Small intestine (tissue), 7 donors: ENCODE data around the gene NSFL1C. TPM values are rescaled to one million over a fixed set of nuclear protein-coding genes. Genes with fewer than 3 reads are reported as not detected.

Experiments used
- DNase-seq, 2 donors: peaks; one replicate each; pipeline versions ENCODE4 v3.0.0 to v3.0.0-alpha.2; 2013
- FAIRE-seq: peaks from 2 replicates; lab custom pipeline; 2012; peaks lifted over from hg19 to GRCh38; lab: Jason Lieb, UNC
- H3K27ac ChIP-seq, 3 donors: one replicate each; pipeline ENCODE4 v1.5.1; 2013; ENCODE audit warnings: low read length in 2 of 3, mild to moderate bottlenecking in 2 of 3, control low read depth in 1 of 3, inconsistent platforms in 1 of 3, low read depth in 1 of 3, moderate library complexity in 1 of 3
- H3K27me3 ChIP-seq, 3 donors: one replicate each; pipeline ENCODE4 v1.6.1; 2013; ENCODE audit warnings: low read length in 3 of 3, inconsistent platforms in 1 of 3; ENCODE audit not compliant: control insufficient read depth in 3 of 3, insufficient read depth in 3 of 3
- H3K36me3 ChIP-seq, 3 donors: one replicate each; pipeline ENCODE4 v1.6.1; 2013; ENCODE audit warnings: low read length in 3 of 3, inconsistent platforms in 1 of 3, low read depth in 1 of 3, mild to moderate bottlenecking in 1 of 3, moderate library complexity in 1 of 3; ENCODE audit not compliant: control insufficient read depth in 3 of 3, insufficient read depth in 2 of 3
- H3K4me1 ChIP-seq, 3 donors: one replicate each; pipeline ENCODE4 v1.6.1; 2013; ENCODE audit warnings: low read length in 2 of 3, inconsistent platforms in 1 of 3, low read depth in 1 of 3, mild to moderate bottlenecking in 1 of 3, moderate library complexity in 1 of 3; ENCODE audit not compliant: control insufficient read depth in 3 of 3, insufficient read depth in 2 of 3
- H3K4me3 ChIP-seq, 3 donors: one replicate each; pipeline ENCODE4 v1.5.1; 2013; ENCODE audit warnings: low read length in 3 of 3, control low read depth in 1 of 3, inconsistent platforms in 1 of 3, low read depth in 1 of 3, mild to moderate bottlenecking in 1 of 3, moderate library complexity in 1 of 3
- H3K9me3 ChIP-seq, 2 donors: one replicate each; pipeline ENCODE4 v1.6.1; 2013; ENCODE audit warnings: low read depth in 1 of 2, low read length in 1 of 2; ENCODE audit not compliant: control insufficient read depth in 2 of 2, insufficient read depth in 1 of 2
- WGBS, 3 donors: extraction: QIAGEN DNeasy Blood & Tissue Kit; methylation state at CpG; one replicate each; pipeline ENCODE4 v1.1.7; 2013; 5-methylcytosine and 5-hydroxymethylcytosine counted together
- polyA plus RNA-seq, 4 donors: library from polyadenylated mRNA; stranded (reverse) in 3 of 4; unstranded in 1 of 4; fragments of 200-250 nt in 3 of 4; fragments of 120-200 nt in 1 of 4; gene quantifications; one replicate each; pipeline versions ENCODE4 v1.2.1 to v1.2.3, GENCODE V29; 2013
- donor health status: healthy with polysubstance abuse.
- donor health status: control.
- donor health status: control.
- donor health status: Bipolar disorder and iron deficiency.
- donor health status: healthy.

Gene NSFL1C
- polyA plus RNA-seq, 4 donors, result 44.7 to 73.1 (median 54.0) TPM

DNA sequence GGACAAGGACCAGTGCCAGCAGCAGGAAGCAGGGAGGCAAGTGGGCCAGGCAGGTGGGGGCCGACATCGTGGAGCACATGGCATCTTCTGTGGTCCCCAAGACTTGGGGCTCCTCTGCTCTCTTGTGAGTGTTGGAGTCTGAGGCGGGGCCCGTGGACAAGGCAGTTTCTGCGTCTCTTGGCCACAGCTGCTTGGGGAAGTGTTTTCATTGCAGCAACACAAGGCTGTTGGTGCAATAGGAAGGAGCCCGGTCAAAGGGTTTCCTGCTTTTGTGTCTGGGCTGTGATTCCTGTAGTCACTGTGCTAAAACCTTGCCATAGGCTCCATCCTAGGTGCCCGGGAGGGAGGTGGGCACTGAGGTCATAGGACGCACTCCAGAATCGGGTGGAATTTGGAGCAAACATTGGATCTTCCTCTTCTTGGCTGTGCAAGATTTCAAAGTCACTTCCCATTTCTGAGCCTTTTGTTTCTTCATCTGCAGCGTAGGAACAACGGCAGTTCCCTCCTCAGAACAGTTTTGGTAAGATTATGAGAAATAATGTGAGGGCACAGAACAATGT is 24.7 kb upstream of the NSFL1C start, which contains the start of gene SIRPB2:
Gene SIRPB2 (minus strand): TSS at position 140 of the 560 bp plus-strand sequence. CDS start 61 bp downstream, at position 79.
- Histone ChIP-seq H3K9me3 (no peaks in the 10 kb centered on the region), H3K36me3 (no peaks in the 10 kb centered on the region), H3K27ac (peak within 1 kb of the TSS in 1 of 3 donors; percentile 43), H3K4me1 (no peaks in the 10 kb centered on the region), H3K27me3 (peaks cover 0 to 11% (median 5%) of the 10 kb centered on the region in 3 donors), H3K4me3 (no peak within 1 kb of the TSS)
- FAIRE-seq (no peak), DNase-seq (no peak)
- WGBS, 3 donors, result 58 to 70% (median 61%) methylated on average over 11 of the region's 11 CpGs

DNA sequence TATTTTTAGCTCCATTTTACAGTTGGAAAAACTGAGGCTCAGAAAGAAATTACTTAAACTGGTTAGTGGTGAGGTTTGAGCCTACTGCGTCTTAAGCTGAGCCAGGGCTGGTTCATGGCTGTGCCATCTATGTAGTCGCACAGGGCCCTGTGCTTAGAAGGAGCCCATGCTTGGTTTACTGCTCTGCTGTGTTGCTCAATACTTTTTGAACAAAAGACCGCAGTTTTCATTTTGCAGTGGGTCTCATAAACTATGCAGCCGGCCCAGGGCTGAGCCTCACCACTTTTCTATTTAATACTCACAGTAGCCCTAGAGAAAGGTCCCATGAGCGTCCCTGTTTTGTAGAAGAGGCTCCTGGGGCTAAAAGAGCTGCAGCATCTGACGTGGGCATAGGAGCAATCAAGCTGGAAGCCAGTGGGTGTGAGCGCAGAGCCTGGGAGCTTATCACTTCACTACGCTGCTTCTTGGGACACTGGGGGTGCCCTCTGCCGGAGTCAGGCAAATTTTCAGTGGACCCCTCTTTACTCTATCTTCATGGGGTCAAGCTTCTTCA is 24.1 kb upstream of the NSFL1C start:
- no peak for DNase-seq
- 83 to 86% (median 83%) methylated on average over 9 of the region's 9 CpGs for WGBS, 3 donors
- peak overlapping the region in 1 of 3 donors; percentile 43 for H3K27ac ChIP-seq
- H3K27me3 ChIP-seq, result peaks cover 0 to 11% (median 5%) of the 10 kb centered on the region in 3 donors
- H3K9me3 ChIP-seq, result no peaks in the 10 kb centered on the region
- no peak overlapping the region for H3K4me3 ChIP-seq
- no peaks in the 10 kb centered on the region for H3K4me1 ChIP-seq
- FAIRE-seq, result no peak
- no peaks in the 10 kb centered on the region for H3K36me3 ChIP-seq

DNA sequence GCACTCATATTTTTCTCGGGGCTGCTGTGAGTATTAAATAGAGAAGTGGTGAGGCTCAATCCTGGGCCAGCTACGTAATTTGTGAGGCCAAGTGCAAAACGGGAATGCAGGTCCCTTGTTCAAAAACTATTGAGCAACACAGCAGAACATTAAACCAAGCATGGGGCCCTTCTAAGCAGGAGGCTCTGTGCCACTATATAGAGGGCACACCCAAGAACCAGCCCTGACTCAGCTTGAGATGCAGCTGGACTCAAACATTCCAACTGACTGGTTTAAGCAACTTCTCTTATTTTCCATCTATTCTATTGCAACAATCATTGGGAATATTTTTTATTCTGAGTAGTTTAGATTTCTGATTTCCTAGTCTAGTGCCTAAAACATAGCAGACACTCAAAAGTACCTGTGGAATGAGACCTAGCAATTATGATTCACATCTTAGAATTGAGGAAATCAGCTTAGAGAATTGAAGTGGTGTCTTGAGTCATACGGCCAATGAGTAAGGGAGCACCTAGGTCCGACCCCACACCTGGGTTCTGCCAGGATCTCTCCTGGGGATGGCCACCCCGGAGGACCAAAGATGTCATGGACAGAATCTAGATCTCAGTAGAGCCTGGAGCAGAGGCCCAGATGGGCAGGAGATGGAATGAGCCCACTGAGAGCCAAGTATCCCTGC is 23.3 kb upstream of the NSFL1C start:
- DNase-seq, result no peak
- 63 to 68% (median 66%) methylated on average over 6 of the region's 6 CpGs for WGBS, 3 donors
- H3K4me1 ChIP-seq, result no peaks in the 10 kb centered on the region
- peak overlapping the region in 1 of 3 donors; percentile 39 for H3K27ac ChIP-seq
- H3K36me3 ChIP-seq, result no peaks in the 10 kb centered on the region
- no peak overlapping the region for H3K4me3 ChIP-seq
- peaks cover 0 to 11% (median 5%) of the 10 kb centered on the region in 3 donors for H3K27me3 ChIP-seq
- no peaks in the 10 kb centered on the region for H3K9me3 ChIP-seq
- no peak for FAIRE-seq

DNA sequence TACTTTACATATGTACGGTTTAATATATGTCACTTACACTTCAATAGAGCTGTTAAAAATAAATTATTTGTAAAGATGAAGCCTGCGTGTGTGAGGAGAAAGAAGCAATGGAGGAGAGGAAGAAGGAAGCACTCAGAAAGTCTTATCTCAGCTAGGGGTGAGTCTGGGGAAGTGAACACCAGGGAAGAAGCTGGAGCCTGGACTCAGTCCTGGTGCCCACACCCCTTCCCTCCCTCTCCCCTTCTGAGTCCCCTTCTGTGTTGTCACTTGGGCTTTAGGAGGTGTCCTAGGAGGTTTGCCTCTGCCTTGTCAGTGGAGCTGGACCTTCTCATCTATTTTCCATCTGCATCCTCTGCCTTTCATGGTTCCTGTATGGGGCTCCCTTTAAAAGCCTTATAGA is 22.7 kb upstream of the NSFL1C start:
- no peak for DNase-seq
- FAIRE-seq, result no peak
- H3K27ac ChIP-seq, result no peak overlapping the region
- peaks cover 0 to 7% (median 5%) of the 10 kb centered on the region in 3 donors for H3K27me3 ChIP-seq
- H3K4me3 ChIP-seq, result no peak overlapping the region
- H3K36me3 ChIP-seq, result no peaks in the 10 kb centered on the region
- no peaks in the 10 kb centered on the region for H3K9me3 ChIP-seq
- 76 to 86% (median 78%) methylated on average over 2 of the region's 2 CpGs for whole genome bisulfite sequencing, 3 donors
- H3K4me1 ChIP-seq, result no peaks in the 10 kb centered on the region

DNA sequence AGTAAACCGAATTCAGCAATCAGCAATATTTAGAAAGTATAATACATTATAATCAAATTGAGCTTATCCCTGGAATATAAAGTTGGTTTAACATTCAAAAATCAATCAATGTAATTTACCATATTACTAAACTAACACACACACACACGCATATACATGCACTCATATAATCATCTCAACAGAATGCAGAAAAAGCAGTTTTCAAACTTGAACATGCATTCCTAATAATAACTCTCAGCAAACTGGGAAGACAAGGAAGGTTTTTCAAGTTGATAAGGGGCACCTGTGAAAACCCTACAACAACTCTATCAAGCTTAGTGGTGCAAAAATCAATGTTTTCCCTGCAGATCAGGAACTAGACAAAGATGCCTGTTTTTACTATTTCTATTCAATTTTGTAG is 19.9 kb upstream of the NSFL1C start:
- FAIRE-seq, result no peak
- H3K4me3 ChIP-seq, result no peak overlapping the region
- H3K9me3 ChIP-seq, result no peaks in the 10 kb centered on the region
- no peak overlapping the region for H3K27ac ChIP-seq
- 65 to 77% (median 74%) methylated on average over 2 of the region's 2 CpGs for WGBS, 3 donors
- no peak for DNase-seq
- H3K36me3 ChIP-seq, result no peaks in the 10 kb centered on the region
- H3K27me3 ChIP-seq, result peaks cover 0 to 4% (median 3%) of the 10 kb centered on the region in 3 donors
- no peaks in the 10 kb centered on the region for H3K4me1 ChIP-seq

DNA sequence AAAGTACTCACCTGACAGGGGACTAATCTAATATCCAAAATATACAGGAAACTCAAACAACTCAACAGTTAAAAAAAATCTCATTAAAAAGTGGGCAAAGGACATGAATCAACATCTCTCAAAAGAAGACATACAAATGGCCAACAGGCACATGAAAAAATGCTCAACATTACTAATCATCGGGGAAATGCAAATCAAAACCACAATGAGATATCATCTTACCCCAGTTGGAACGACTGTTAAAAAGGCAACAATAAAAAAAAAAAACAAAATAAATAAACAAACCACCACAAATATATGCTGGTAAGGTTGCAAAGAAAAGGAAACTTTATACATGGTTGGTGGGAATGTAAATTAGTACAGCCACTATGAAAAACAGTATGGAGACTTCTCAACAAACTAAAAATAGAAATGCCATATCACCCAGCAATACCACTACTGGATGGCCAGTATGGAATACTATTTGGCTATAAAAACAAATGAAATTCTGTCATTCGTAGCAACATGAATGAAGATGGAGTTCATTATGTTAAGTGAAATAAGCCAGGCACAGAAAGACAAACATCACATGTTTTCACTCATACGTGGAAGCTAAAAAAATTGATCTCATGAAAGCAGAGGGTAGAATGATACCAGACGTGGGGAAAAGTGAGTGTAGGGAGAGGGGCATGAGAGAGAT is 17.9 kb upstream of the NSFL1C start:
- Histone ChIP-seq H3K36me3 (no peaks in the 10 kb centered on the region), H3K4me3 (no peak overlapping the region), H3K4me1 (no peaks in the 10 kb centered on the region), H3K9me3 (no peaks in the 10 kb centered on the region), H3K27ac (no peak overlapping the region), H3K27me3 (peaks cover 0 to 4% (median 3%) of the 10 kb centered on the region in 3 donors)
- WGBS, 3 donors, result 63 to 73% (median 64%) methylated on average over 5 of the region's 5 CpGs
- FAIRE-seq (no peak), DNase-seq (no peak)

DNA sequence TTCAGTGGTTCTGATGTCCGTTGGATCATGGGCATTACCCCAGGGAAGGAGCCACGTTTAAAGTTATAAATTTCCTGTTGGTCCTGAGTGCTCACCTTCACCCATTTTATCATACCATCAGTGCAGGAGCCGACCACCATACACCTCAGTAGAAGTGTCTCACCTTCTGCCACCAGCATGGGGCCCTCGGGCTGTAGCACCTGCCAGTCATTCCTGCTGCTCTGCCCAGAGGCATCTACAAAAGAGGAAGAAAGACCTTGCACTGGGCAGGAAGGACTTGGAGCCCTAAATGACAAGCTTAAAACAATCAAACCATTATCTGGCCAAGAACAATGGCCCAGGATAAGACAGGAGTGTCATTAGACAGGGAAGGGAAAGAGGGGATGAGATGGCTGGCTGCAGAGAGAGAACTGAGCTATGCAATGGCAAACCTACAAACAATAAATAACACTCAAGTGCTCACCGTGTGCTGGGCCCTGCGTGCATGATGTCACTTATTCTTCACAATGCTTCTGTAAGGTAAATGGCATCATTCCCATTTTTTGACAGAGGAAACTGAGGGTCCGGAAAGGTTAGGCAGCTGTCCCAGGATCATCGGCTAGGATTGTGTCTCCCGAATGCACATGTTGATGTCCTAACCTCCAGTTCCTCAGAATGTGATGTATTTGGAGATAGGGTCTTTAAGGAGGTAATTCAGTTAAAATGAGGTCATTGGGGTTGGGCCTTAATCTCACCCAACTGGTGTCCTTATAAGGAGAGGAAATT is 13.4 kb upstream of the NSFL1C start:
- DNase-seq (no peak), FAIRE-seq (no peak)
- Histone ChIP-seq H3K27me3 (peaks cover 0 to 2% (median 0%) of the 10 kb centered on the region in 3 donors), H3K36me3 (no peaks in the 10 kb centered on the region), H3K4me3 (no peak overlapping the region), H3K4me1 (no peaks in the 10 kb centered on the region), H3K27ac (no peak overlapping the region), H3K9me3 (no peaks in the 10 kb centered on the region)
- 69 to 72% (median 72%) methylated on average over 9 of the region's 9 CpGs for WGBS, 3 donors

DNA sequence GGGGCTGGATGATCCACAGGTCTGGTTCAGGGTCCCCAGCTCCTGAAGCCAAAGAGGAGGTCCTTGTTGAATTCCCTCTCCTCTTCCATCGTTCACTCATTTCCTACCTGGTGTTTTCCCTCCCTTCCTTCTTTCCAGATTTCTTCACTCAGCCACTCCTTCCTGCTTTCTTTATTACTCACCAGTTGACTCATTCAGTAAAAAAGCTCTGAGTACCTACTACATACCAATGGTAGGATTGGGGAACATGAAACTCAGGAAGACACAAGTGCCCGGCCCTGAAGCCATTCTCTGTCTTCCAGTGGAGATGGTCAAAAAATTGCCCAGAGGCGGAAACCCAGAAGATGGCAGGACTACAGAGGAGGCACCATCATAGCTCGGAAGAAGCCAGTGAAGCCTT is 11.9 kb upstream of the NSFL1C start:
- FAIRE-seq (no peak), DNase-seq (no peak)
- Histone ChIP-seq H3K27me3 (peaks cover 0 to 2% (median 0%) of the 10 kb centered on the region in 3 donors), H3K4me1 (peaks cover 0 to 3% (median under 1%) of the 10 kb centered on the region in 3 donors), H3K9me3 (no peaks in the 10 kb centered on the region), H3K27ac (no peak overlapping the region), H3K4me3 (no peak overlapping the region), H3K36me3 (no peaks in the 10 kb centered on the region)
- 80 to 83% (median 82%) methylated on average over 4 of the region's 4 CpGs for WGBS, 3 donors
